ENCODE data around the gene CAMTA1. TPM values are rescaled to one million over a fixed set of nuclear protein-coding genes. Genes with fewer than 3 reads are reported as not detected.
A peak's percentile ranks its signal among the peaks of the same experiment; 100 is the strongest.

Gene CAMTA1
- total RNA-seq, 1 donor from 2014 or later = 81.6 TPM

DNA sequence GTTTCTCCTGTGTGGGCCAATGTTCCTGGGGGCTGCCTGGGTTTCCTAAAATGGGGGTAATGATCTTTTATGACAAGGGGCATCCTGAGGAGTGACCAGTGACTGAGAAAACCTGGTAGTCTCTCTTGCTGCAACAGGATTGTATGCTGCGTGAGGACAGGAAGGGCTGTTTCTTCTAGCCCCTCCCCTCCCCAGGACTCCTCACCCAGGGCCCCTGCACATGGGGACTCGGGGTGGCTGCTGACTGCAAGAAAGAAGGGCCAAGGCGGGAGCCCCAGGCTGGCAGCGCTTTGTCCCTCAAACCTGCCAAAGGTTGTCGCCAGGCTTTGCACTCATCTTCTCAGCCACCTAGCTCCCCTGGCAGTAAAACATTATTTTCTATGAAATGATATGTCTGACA lies 442.4 kb downstream of the CAMTA1 start:
- no peaks in the 10 kb centered on the region for H3K36me3 Mint-ChIP-seq (ENCODE audit: unreplicated experiment)
- peaks cover 18% of the 10 kb centered on the region for H3K4me1 Mint-ChIP-seq (ENCODE audit: unreplicated experiment)
- H3K4me3 Mint-ChIP-seq (ENCODE audit: unreplicated experiment) = no peak overlapping the region
- H3K9me3 Mint-ChIP-seq (ENCODE audit: unreplicated experiment) = no peaks in the 10 kb centered on the region
- H3K27ac Mint-ChIP-seq (ENCODE audit: unreplicated experiment) = no peak overlapping the region
- H3K27me3 Mint-ChIP-seq (ENCODE audit: unreplicated experiment) = no peaks in the 10 kb centered on the region
- TF ChIP-seq, protein P1, sequence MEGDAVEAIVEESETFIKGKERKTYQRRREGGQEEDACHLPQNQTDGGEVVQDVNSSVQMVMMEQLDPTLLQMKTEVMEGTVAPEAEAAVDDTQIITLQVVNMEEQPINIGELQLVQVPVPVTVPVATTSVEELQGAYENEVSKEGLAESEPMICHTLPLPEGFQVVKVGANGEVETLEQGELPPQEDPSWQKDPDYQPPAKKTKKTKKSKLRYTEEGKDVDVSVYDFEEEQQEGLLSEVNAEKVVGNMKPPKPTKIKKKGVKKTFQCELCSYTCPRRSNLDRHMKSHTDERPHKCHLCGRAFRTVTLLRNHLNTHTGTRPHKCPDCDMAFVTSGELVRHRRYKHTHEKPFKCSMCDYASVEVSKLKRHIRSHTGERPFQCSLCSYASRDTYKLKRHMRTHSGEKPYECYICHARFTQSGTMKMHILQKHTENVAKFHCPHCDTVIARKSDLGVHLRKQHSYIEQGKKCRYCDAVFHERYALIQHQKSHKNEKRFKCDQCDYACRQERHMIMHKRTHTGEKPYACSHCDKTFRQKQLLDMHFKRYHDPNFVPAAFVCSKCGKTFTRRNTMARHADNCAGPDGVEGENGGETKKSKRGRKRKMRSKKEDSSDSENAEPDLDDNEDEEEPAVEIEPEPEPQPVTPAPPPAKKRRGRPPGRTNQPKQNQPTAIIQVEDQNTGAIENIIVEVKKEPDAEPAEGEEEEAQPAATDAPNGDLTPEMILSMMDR (IDR thresholded peaks at IDR 0.05) = no peak
- peak; percentile 56 for DNase-seq (ENCODE audit: extremely low spot score, unreplicated experiment)

DNA sequence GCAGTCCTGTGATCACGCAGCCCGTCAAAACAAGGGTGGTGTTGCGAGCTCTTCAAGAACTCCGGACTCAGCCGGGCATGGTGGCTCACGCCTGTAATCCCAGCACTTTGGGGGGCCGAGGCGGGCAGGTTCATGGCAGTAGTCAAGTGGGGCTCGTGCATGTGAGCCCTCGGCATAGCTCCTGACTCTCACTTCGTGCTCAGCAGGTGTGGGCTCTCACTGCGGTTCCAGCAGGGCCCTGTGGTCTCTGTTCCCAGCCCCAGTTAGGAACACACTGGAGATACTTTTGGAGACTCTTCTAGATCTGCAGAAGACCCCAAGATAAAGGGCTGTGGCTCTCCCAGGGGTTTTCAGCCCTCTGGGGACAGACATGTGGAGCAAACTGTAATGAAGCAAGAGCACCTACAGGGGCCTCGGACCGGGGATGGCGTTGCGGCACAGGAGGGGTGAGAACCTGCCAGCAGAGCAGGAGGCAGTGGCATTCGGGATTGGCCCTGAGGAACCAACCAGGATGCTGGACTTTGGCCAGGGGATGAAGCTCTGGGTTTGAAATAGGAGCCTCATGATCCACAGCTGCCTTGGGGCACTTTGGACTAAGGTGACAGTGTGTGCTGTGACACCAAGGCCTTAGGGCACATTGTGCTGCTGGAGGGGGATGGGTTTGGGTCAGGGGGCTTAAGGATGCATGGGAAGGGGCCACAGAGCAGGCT lies 443.2 kb downstream of the CAMTA1 start:
- TF ChIP-seq, protein P1 (IDR thresholded peaks at IDR 0.05) = no peak
- Mint-ChIP-seq H3K27me3 (ENCODE audit: unreplicated experiment) (no peaks in the 10 kb centered on the region), H3K4me1 (ENCODE audit: unreplicated experiment) (peaks cover 14% of the 10 kb centered on the region), H3K36me3 (ENCODE audit: unreplicated experiment) (no peaks in the 10 kb centered on the region), H3K4me3 (ENCODE audit: unreplicated experiment) (no peak overlapping the region), H3K9me3 (ENCODE audit: unreplicated experiment) (no peaks in the 10 kb centered on the region), H3K27ac (ENCODE audit: unreplicated experiment) (no peak overlapping the region)
- peak; percentile 75 for DNase-seq (ENCODE audit: extremely low spot score, unreplicated experiment)

DNA sequence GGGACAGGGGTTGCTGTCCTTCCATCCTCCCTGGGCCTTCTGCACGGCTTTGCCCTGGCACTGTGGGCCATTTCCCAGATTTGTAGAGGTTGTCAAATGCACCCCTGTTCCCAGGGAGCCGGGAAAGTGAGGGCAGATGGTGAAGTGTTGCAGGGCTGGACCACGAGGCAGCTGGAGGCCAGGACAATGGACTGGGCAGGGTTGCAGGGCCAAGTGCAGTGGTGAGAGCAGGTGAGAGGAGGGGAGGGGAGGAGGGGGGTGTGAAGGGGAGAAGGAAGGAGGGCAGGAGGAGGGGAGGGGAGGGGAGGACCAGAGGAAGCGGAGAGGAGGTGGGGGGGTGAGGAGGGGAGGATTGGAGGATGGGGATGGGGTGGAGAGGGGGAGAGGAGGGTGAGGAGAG lies 443.9 kb downstream of the CAMTA1 start:
- Mint-ChIP-seq H3K27ac (ENCODE audit: unreplicated experiment) (no peak overlapping the region), H3K4me3 (ENCODE audit: unreplicated experiment) (no peak overlapping the region), H3K9me3 (ENCODE audit: unreplicated experiment) (no peaks in the 10 kb centered on the region), H3K27me3 (ENCODE audit: unreplicated experiment) (no peaks in the 10 kb centered on the region), H3K4me1 (ENCODE audit: unreplicated experiment) (peaks cover 7% of the 10 kb centered on the region), H3K36me3 (ENCODE audit: unreplicated experiment) (no peaks in the 10 kb centered on the region)
- TF ChIP-seq, protein P1 (IDR thresholded peaks at IDR 0.05) = no peak
- DNase-seq (ENCODE audit: extremely low spot score, unreplicated experiment) = no peak

DNA sequence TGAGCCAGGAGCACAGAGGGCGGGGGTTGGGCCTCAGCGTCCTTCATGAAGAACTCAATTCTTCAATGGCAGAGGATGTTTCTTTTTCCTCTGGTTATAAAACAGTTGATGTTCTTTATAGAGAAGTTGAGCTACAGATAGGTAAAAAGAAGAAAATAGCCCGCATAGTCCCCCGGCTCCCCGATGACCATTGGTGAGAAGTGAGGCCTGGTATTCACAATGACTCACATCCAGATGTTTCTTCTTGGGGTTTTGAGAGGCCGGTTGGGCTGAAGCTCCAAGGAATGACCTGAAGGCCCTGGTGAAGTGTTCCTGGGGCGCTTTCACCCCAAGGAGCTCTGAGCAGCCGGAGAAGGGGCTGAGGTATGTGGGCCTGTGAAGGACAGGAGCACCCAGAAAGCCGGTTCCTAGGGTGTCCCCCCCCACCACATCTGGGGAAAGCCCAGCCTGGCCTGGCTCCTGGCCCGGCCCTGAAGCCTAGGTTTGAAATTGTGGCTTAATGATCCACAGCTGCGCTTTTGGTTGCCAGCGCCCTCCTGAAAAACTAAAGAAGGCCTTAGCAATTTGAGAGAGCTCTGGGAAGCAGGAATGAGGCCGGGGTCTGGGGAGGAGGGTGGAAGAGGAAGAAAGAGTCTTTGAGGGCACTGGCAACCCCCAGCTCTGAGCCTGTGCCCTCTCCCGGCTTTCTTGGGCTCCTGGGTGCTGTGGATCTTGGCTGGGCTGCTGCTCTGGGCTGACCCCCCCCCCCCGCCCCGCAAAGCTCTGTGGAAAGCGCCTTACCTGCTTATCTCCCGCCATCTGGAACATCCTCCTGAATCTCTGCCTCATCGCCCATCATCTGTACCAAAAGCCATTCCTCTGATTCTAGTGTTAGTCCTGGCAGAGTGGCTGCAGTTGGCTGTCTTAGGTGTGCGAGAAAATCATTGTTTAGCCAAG lies 444.7 kb downstream of the CAMTA1 start:
- peak; percentile 68 for DNase-seq (ENCODE audit: extremely low spot score, unreplicated experiment)
- Mint-ChIP-seq H3K36me3 (ENCODE audit: unreplicated experiment) (no peaks in the 10 kb centered on the region), H3K4me3 (ENCODE audit: unreplicated experiment) (no peak overlapping the region), H3K27ac (ENCODE audit: unreplicated experiment) (no peak overlapping the region), H3K9me3 (ENCODE audit: unreplicated experiment) (no peaks in the 10 kb centered on the region), H3K27me3 (ENCODE audit: unreplicated experiment) (no peaks in the 10 kb centered on the region), H3K4me1 (ENCODE audit: unreplicated experiment) (peaks cover 7% of the 10 kb centered on the region)
- TF ChIP-seq, protein P1 (IDR thresholded peaks at IDR 0.05) = no peak
